CD8-positive, alpha-beta memory T cell (primary cell): ENCODE results near the gene KIF13A. TPM values are rescaled to one million over a fixed set of nuclear protein-coding genes. Genes with fewer than 3 reads are reported as not detected.
A peak's percentile ranks its signal among the peaks of the same experiment; 100 is the strongest.

ENCODE experiments used
- CTCF ChIA-PET: fragments of 350-600 bp; sonication (Branson Sonifier 250); formaldehyde crosslinking; loops from one replicate; lab custom pipeline; 2021; ENCODE audit warnings: antibody characterized with exemption; lab: Charles Lee
- POLR2A ChIA-PET: fragments of 350-600 bp; sonication (Branson Sonifier 250); formaldehyde crosslinking; loops from one replicate; lab custom pipeline; 2021; ENCODE audit warnings: antibody characterized with exemption; lab: Charles Lee
- DNase-seq, 5 donors: peaks; one replicate each; pipeline versions ENCODE4 v3.0.0 to v3.0.0-alpha.2; 2020 to 2022; ENCODE audit warnings: mixed read lengths in 1 of 5
- H3K27ac ChIP-seq: one replicate; pipeline ENCODE4 v1.7.0; 2013; ENCODE audit warnings: low read depth, mild to moderate bottlenecking, low read length, moderate library complexity
- H3K27me3 ChIP-seq: 2 replicates; pipeline ENCODE4 v1.7.0; 2013; ENCODE audit warnings: low read length, mild to moderate bottlenecking; ENCODE audit not compliant: insufficient read depth, poor library complexity, severe bottlenecking
- H3K36me3 ChIP-seq: 2 replicates; pipeline ENCODE4 v1.7.0; 2013; ENCODE audit warnings: mild to moderate bottlenecking, low read length, moderate library complexity; ENCODE audit not compliant: insufficient read depth
- H3K4me1 ChIP-seq: 2 replicates; pipeline ENCODE4 v1.7.0; 2013; ENCODE audit warnings: mild to moderate bottlenecking, low read length, moderate library complexity; ENCODE audit not compliant: insufficient read depth
- H3K4me3 ChIP-seq: 2 replicates; pipeline ENCODE4 v1.7.0; 2013; ENCODE audit warnings: mild to moderate bottlenecking, low read length
- H3K9me3 ChIP-seq: 2 replicates; pipeline ENCODE4 v1.7.0; 2013; ENCODE audit warnings: mild to moderate bottlenecking, low read length
- H3K27ac Mint-ChIP-seq, 8 donors: one replicate each; pipeline ENCODE4 v1.8.0; 2020 to 2021; ENCODE audit warnings: mixed read lengths in 8 of 8, mild to moderate bottlenecking in 6 of 8, inconsistent platforms in 3 of 8, moderate library complexity in 3 of 8
- H3K27me3 Mint-ChIP-seq, 2 donors: one replicate each; pipeline ENCODE4 v1.8.0; 2020 to 2021; ENCODE audit warnings: mixed read lengths in 2 of 2, mild to moderate bottlenecking in 1 of 2, moderate library complexity in 1 of 2
- H3K36me3 Mint-ChIP-seq, 3 donors: one replicate each; pipeline ENCODE4 v1.8.0; 2020 to 2021; ENCODE audit warnings: mixed read lengths in 3 of 3, inconsistent platforms in 1 of 3, mild to moderate bottlenecking in 1 of 3
- H3K4me1 Mint-ChIP-seq, 3 donors: one replicate each; pipeline ENCODE4 v1.8.0; 2020 to 2021; ENCODE audit warnings: mixed read lengths in 3 of 3, inconsistent platforms in 1 of 3, mild to moderate bottlenecking in 1 of 3
- H3K4me3 Mint-ChIP-seq, 7 donors: one replicate each; pipeline ENCODE4 v1.8.0; 2020 to 2021; ENCODE audit warnings: mixed read lengths in 7 of 7, mild to moderate bottlenecking in 6 of 7, moderate library complexity in 4 of 7, inconsistent platforms in 2 of 7
- H3K9me3 Mint-ChIP-seq, 5 donors: one replicate each; pipeline ENCODE4 v1.8.0; 2020 to 2022; ENCODE audit warnings: mixed read lengths in 5 of 5, mild to moderate bottlenecking in 3 of 5, moderate library complexity in 2 of 5, inconsistent platforms in 1 of 5
- polyA plus RNA-seq: library from polyadenylated mRNA; unstranded; fragments of 300-500 nt; fragmentation: Illumina TruSeq; gene quantifications from one replicate; pipeline ENCODE4 v1.2.3, GENCODE V29; 2021
- total RNA-seq, 2 experiments: library from RNA; stranded (reverse); gene quantifications; one replicate each; pipeline ENCODE4 v1.2.3, GENCODE V29; 2021

Gene KIF13A
- total and polyA plus RNA-seq, 3 experiments from 2014 or later, result 0.12 to 0.60 (median 0.18) TPM

DNA sequence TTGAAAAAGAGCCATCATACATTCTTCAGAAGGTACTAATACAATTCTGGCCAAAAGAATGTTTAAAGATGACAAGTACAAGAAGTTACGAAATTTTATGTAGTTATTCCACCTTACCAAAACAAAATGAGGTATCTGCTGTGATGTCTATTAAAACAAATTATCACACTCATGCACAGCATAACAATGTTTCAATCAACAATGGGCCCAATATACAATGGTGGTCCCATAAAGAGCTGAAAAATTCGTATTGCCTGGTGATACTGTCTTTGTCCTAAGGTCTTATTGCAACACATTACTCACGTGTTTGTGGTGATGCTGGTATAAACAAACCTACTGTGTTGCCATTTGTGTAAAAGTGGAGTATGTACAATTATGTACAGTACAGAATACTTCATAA is 277.1 kb downstream of the KIF13A start:
- H3K4me3 ChIP-seq, result no peak overlapping the region
- peak overlapping the region in 1 of 8 donors; percentile 3 for H3K27ac Mint-ChIP-seq
- no peaks in the 10 kb centered on the region for H3K27me3 ChIP-seq
- H3K4me3 Mint-ChIP-seq, result peak overlapping the region in 1 of 7 donors; percentile 4
- no peaks in the 10 kb centered on the region for H3K9me3 ChIP-seq
- H3K27me3 Mint-ChIP-seq, result peaks cover 0 to 4% of the 10 kb centered on the region in 2 donors
- no peak for DNase-seq
- H3K36me3 ChIP-seq, result no peaks in the 10 kb centered on the region
- no peaks in the 10 kb centered on the region for H3K9me3 Mint-ChIP-seq
- H3K27ac ChIP-seq, result no peak overlapping the region
- POLR2A ChIA-PET, result no interaction called here
- H3K4me1 Mint-ChIP-seq, result peaks cover 17 to 27% (median 23%) of the 10 kb centered on the region in 3 donors
- H3K36me3 Mint-ChIP-seq, result peaks cover 0 to 12% (median 2%) of the 10 kb centered on the region in 3 donors
- H3K4me1 ChIP-seq, result peaks cover 11% of the 10 kb centered on the region
- CTCF ChIA-PET, result no interaction called here

DNA sequence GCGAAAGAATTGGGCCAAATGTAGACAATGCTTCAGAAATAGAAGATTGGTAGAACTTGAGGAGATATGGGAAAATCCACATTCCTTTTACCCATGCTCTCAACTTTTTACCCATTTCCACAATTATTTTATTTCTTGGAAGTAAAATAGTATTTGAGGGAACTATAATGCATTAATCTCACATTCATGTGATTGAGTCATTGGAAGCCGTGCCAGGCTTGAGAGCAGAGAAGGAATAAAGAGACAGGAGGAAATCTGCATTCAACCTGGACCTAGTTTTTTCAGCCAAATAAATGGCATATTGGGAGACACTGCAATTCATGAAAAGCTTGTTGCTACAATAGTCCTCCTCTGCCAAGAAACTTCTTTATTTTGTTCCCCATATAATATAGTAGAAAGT is 278.0 kb downstream of the KIF13A start:
- Mint-ChIP-seq H3K9me3 (no peaks in the 10 kb centered on the region), H3K4me1 (peaks cover 11 to 22% (median 17%) of the 10 kb centered on the region in 3 donors), H3K4me3 (peak overlapping the region in 1 of 7 donors; percentile 79), H3K27me3 (peaks cover 0 to 4% of the 10 kb centered on the region in 2 donors), H3K27ac (no peak overlapping the region), H3K36me3 (peaks cover 0 to 12% (median 2%) of the 10 kb centered on the region in 3 donors)
- H3K27me3 ChIP-seq, result no peaks in the 10 kb centered on the region
- H3K4me3 ChIP-seq, result no peak overlapping the region
- CTCF ChIA-PET, result no interaction called here
- no peaks in the 10 kb centered on the region for H3K9me3 ChIP-seq
- no peak for DNase-seq
- no peaks in the 10 kb centered on the region for H3K36me3 ChIP-seq
- peaks cover 19% of the 10 kb centered on the region for H3K4me1 ChIP-seq
- POLR2A ChIA-PET, result no interaction called here
- H3K27ac ChIP-seq, result no peak overlapping the region

Other genes with a start within 250 kb of the KIF13A start
- under 1 TPM; 0.24 to 0.29 TPM for gene NHLRC1, start 135.0 kb upstream of the KIF13A start, total RNA-seq
- gene NHLRC1, start 135.0 kb upstream of the KIF13A start, polyA plus RNA-seq, result 0.81 TPM
- 1 to 10 TPM; 9.1 to 9.7 TPM for gene TPMT, start 167.4 kb upstream of the KIF13A start, total RNA-seq
- gene TPMT, start 167.4 kb upstream of the KIF13A start, polyA plus RNA-seq, result 14.9 TPM
- 10 to 100 TPM; 12.6 to 13.4 TPM for gene KDM1B, start 167.8 kb upstream of the KIF13A start, total RNA-seq
- gene KDM1B, start 167.8 kb upstream of the KIF13A start, polyA plus RNA-seq, result 0.84 TPM